ENCODE measurements around the gene PRKAR1B.
"Not testable (repeated sequence)": the region's sequence is repeated elsewhere in the genome, so short reads cannot be mapped to it uniquely, and the experiment has no call there.

PRKAR1B gene

DNA sequence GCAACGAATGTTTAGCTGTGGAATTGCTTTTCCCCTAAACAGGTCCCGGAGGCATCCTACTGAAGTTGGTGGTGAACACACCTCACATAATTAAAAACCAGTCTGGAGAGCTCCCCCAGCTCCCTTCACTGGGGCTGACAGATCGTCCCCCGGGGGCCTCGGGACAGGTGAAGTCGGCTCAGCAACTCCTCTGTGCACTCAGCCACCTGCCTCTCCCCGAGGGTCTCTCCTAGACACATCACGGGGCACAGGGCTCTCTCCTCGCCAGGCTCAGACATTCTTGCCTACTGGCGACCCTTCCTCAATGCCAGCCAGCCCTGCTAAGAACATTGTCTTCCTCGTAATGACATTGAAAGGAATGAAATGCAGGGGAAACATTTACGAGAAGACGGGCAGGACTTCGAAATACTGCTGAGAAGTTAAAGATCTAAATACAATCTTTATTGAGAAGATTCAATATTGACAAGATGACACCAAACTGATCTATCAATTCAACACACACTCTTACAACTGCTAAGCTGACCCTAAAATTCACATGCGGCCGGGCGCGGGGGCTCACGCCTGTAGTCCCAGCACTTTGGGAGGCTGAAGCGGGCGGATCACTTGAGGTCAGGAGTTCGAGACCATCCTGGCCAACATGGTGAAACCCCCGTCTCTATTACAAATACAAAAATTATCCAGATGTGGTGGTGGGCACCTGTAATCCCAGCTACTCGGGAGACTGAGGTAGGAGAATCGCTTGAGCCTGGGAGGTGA is 88.6 kb downstream of the PRKAR1B start:
- DNase-seq, result no peak

DNA sequence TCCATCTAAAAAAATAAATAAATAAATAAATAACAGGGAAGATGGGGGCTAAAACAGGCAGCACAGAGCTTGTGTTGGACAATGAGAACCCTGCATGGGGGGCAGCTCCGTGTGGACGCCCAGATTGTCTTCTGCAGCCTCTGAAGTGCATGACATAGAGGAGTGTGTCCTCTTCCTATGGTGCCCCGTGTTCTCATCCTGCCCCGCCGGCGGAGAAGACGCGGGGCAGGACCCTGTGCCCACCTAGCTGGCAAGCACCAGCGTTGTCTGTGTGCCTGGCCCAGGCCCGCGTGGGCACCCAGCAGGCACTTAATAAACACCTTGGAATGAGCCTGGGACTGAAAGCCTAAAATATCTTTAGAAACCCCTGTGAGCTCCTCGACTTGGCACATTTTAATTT is 89.3 kb downstream of the PRKAR1B start:
- no peak for DNase-seq

DNA sequence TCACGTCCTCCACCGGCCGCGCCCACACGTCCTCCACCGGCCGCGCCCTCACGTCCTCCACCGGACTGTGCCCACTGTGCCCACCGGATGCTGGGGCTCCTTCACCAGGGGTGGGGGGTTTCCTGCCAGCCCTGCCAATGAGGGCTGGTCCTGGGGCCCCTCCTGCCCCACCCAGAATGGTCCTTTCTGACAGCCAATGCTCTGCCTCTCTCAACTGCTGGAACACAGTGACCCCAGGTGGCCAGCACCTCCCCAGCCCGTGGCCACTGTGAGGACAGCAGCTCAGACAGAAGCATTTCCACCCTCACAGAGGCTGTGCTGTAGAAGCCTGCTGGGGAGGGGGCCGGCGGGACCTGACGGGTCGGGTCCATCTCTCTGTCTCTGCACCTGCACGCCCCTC is 90.7 kb downstream of the PRKAR1B start:
- DNase-seq, result no peak

DNA sequence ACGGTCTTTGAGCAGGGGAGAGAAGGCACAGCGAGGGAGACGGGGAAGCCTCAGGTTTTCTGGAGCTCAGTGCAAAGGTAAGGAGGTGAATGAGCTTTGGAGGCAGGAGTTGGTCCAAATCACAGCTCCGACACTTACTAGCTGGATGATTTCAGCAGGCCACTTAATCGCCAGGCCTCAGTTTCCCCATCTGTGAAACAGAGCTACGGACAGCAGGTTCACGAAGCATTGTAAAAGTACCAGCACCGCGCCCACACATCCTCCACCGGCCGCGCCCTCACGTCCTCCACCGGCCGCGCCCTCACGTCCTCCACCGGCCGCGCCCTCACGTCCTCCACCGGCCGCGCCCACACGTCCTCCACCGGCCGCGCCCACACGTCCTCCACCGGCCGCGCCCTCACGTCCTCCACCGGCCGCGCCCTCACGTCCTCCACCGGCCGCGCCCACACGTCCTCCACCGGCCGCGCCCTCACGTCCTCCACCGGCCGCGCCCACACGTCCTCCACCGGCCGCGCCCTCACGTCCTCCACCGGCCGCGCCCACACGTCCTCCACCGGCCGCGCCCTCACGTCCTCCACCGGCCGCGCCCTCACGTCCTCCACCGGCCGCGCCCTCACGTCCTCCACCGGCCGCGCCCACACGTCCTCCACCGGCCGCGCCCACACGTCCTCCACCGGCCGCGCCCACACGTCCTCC is 91.2 kb downstream of the PRKAR1B start:
- not testable (repeated sequence) for DNase-seq

DNA sequence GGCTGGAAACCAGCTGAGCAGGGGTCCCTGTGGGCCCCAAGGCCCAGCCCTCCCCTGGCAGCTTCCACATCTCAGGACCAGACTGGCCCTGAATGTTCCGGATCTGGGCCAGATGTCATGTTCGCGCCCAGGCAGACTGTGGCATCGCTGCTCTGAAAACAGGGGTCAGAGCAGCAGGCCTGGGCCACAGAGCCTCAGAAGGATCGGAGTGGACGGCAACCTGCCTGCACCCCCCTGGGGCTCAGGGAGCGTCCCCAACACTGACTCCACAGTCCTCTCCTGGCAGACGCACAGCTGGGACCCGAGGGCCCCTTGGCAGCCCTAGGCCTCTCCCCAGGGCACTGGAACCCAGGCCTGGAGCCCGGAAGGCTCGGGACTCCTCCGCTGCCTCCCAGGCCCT is 91.9 kb downstream of the PRKAR1B start:
- DNase-seq, result no peak

DNA sequence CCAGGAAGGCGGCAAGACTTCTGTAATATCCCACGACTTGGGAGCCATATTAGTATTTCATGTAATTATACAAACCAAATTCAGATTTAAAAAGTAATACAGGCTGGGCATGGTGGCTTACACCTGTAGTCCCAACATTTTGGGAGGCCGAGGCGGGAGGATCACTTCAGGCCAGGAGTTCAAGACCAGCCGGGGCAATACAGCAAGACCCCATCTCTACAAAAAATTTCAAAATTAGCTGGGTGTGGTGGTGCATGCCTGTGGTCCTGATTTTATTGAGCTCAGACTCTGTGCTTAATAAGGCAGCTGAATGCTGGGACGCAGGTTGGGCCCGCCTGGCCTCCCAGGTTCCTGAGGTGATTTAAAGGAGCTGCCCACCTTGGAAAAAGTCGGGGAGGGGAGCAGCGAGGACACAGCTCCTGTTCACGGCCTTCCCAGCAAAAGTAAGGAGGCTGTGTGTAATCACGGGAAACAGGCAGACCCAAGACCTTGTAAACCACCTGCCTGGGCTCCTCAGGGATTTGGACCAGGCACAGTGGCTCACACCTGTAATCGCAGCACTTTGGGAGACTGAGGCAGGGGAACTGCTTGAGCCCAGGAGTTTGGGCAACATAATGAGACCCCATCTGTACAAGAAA is 93.6 kb downstream of the PRKAR1B start:
- no peak for DNase-seq

DNA sequence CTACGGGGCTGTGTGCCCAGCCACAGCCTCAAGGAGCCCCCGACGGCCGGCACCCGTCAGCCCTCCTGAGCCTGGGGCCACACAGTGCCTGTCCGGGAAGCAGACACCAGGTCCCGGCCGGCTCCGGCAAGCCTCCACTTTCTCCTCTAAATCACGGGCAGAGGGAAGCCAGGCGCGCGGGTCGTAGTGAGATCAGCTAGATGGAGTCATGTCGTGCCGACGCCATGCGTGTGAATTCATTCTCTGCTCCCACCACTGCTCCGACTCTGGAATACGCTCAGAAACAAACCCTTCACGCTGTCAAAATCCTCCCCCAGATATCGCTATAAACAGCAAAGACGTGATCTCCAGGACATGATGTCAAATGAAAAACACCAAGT is 94.3 kb downstream of the PRKAR1B start:
- DNase-seq, result no peak

DNA sequence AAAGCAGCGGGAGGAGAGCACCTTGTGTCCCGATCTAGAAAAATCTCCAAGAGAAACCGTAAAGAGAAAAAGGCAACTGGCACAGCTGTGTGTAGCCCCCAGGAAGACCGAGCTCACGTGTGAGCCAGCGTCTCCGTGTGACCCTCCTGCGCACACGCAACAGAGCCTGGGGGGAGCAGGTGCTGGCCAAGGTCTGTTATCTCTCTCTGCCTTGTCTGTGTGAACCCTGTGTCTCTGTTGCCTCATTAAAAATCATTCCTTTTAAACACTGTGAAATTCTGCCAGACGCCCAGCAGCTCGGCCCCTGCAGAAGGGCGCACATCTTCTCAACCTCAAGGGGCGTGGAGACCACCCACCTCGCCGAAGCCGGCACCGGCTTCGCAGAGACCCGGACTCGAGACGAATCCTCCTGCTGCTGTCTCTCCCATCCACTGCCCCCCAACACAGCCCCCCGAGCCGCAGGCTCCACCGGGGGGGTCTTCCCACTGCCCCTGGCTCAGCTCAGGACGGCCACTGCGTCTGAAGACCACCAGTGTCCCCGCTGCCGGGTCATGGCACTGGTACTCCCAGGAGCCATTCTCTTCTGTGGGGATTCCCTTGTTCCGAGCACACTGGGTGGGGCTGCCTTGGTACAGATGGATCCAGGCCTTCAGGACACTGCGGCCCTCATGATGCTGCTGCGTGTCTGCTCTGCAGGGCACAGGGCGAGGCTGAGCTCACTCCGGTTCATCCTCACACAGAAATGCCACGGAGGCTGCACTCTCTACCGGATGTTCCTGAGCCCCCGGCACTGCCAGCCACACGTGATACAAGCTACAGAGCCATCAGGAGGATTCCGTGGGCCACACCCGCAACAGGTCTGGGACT is 94.9 kb downstream of the PRKAR1B start:
- DNase-seq, result no peak

DNA sequence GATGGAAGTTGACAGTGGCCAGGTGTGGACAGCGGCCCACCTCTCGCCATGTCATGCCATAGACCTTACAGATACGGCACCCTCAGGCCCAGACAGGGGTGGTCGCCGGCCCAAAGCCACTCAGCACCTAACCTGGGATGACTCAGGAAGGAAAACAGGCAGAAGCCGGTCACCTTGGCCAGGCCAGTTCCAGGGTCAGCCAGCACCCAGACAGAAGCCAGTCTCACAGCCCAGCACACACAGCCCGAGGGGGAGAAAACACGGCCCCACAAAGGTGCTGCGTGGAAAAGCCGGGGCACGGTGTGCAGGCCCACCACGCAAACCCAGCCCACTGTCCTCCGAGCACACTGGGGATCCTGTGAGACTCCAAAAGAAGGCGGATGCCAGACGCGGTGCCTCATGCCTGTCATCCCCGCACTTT is 95.8 kb downstream of the PRKAR1B start:
- no peak for DNase-seq

DNA sequence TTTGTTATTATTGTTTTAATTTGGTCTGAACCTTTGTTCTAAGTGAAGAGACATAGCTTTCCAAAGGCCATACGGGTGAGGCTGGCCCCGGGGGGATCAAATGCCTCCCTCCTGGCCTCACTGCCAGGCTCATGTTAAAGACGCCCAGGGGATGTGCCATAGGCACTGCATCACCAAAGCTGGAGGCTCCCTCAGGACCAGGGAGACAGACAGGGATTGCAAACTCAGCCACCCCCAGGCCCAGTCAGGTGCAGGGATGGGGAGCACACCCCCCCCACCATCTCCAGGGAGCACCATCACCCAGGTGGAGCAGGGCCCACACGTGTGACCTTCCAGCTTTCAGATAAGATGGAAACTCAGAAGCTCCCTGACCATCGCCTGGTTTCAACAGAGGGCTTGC is 96.5 kb downstream of the PRKAR1B start:
- DNase-seq, result no peak

DNA sequence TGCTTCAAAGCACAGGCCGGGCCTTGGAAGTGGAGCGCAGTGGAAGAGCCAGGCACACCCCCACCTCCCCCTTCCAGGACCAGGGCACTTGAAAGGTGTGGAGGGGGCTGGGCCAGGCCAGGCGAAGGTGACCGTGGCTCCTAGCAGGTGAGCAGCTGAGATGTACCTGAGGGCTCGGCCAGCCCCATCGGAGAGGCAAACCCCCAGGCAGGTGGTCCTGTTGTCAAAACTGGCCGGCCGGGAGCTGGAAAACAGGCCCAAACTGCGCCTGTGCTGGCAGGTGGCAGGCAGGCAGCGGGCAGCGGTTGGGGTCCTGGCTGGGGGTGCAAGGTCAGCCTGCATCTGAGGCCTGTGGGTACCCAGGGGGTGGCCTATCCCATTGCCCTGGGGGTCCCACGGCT is 97.0 kb downstream of the PRKAR1B start:
- DNase-seq, result no peak

DNA sequence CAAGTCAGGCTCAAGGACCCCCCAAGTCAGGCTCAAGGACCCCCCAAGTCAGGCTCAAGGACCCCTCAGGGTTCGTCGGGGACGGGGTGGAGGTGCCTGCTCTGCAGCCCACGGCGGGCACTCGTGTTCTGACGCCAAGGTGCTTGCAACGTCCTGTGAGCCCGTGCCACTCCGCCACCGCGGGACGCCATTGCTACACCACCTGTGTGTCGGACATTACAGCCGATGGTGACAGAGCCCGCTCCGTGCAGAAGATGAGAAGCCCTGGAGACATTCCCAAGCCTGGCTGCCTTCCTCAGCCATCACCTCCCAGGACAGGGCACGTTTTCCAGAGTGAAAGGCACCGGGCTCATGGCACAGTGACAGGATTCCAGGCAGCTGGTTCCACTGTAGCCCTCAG is 98.3 kb downstream of the PRKAR1B start:
- DNase-seq, result no peak

DNA sequence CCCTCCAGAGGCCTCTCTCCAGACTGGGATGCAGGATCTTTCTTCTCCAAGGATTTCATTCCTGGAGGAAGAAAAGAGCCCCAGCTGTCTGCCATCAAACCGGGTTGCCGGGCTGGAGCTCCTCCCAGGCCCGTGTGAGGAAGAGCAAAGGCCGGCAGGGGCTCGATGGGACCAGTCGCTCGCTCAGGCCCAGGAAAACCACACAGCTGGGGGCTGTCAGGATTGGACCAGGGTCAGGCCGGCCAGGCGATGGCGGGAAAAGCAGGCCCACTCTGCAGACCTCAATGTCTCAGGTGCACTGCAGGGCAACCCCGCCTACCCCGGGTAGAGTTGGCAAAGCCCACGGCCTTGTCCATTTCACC is 98.7 kb downstream of the PRKAR1B start:
- DNase-seq, result no peak

DNA sequence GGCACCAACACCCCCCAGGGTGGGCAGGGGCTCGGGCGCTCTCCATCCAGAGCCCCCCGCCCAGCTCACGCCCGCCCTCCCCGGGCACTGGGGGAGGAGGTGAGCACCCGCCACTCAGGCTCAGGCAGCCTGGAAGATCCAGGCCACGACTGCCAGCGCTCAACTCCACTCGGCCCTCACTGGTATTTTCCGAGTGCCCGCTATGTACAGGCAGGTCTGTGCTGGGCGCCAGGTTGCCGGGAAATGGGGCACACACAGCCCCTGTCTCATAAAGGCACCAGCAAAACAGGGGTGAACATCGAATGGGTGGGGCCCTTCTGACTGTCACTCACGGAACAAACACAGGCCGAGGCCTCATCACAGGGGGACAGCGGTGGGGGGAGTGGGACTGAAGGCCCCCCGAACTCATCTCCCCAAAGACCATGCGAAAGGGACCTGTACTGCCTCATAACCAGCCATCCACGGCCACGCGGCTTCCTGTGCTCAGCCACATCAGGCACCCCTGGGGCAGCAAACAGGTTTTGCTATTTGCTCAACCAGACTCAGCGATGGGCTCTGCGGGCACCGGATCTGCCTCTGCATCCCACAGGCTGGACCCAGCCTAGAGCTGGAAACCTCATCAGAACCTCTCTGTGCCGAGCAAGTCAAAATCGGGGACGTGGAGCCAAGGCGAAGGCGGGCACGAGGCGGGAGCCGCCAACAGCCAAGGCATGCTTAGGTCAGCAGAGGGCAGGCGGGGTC is 99.2 kb downstream of the PRKAR1B start:
- no peak for DNase-seq

DNA sequence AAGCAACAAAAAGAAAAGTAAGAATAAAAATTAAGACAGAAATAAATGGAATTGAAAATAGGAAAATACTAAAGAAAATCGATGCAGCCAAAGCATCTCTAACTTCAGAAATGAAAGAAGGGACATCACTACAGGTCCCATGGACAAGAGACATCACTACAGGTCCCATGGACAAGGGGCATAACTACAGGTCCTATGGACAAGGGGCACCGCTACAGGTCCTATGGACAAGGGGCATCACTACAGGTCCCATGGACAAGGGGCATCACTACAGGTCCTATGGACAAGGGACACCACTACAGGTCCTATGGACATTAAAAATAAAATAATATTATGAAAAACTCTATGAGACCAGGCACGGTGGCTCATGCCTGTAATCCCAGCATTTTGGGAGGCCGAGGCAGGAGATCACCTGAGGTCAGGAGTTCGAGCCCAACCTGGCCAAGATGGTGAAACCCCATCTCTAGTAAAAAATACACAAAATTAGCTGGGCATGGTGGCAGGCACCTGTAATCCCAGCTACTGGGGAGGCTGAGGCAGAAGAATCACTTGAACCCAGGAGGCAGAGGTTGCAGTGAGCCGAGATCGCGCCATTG is 101.6 kb downstream of the PRKAR1B start:
- DNase-seq, result no peak

DNA sequence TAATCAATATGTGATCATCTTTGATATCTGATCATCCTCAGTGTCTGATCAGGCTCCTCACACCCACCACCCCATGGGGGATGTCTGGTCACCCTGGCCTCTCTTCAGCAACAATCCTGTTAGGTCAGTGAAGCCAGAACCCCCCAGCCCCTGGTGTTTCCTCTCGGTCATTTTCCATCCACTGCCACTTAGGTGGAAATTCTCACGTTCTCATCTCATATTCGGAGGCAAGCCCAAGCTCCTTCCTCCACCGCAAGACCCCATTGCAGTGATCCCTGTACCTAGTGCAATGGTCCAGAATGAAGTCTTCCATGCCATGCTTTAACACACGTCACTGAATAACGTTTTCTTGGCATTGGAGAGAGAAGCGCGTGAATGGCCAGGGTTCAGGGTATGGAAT is 103.6 kb downstream of the PRKAR1B start:
- DNase-seq, result no peak

DNA sequence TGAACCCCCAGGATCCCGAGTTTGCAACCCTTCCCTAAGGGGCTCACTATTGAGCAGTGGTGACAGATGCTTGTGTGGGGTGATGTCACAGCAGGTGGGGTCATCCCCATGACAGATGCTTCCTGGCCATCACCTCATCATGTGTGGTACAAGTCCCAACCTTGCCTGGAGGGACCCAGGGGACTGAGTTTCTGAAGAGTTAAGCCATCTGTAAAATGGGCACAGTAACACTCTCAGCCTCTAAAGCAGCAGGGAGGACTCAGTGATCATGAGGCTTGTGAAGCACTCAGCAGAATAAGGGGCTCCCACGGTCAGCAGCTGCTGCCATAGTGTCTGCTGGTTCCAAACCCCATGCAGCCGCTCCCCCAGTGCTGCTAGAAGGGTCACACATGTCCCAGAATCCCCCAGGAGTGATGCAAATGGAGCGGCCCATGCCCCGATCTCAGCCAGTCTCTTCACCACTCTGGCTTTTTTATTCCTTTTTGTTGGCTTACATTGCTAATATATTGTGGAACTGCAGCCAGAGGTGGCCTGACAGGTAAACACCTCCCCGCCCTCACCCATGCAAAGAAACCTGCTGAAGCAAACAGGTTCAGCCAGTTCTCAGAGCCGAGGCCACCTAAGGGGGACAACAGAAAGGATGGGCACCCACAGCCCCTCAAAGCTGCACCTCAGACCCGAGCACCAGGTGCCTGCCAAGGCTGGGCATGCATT is 105.4 kb downstream of the PRKAR1B start:
- no peak for DNase-seq

DNA sequence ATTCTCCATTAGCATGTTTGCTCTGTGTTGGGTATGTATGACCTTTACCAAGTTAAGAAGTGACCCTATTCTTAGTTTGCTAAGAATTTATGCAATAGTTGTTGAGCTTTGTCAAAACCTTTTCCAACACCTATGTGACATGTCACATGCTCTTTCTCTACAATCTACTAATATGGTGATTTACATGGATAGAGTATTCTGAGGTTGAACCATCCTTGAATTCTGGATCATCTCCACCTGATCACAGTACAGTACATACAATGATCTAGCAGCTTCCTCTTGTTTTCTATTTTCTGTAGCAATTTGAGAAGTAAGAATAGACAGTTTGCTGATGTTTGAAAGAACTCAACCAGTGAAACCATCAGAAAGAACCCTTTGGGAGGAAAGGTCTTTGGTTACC is 106.2 kb downstream of the PRKAR1B start:
- DNase-seq, result no peak

DNA sequence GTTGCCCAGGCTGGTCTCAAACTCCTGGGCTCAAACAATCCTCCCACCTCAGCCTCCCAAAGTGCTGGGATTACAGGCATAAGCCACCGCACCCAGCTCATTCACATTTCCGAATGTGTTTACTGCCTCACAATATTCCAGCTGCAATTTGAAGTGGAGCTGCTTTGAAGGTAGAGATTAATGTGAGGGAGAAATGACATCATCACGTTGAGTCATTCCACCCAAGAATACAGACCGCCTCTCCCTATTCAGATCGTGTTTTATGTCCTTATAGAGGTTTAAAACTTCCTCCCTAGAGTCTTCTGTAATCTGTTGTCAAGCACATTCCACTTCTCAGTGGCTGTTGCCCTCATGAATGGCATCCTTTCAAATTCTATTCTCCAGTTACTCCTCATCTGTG is 107.0 kb downstream of the PRKAR1B start:
- no peak for DNase-seq

DNA sequence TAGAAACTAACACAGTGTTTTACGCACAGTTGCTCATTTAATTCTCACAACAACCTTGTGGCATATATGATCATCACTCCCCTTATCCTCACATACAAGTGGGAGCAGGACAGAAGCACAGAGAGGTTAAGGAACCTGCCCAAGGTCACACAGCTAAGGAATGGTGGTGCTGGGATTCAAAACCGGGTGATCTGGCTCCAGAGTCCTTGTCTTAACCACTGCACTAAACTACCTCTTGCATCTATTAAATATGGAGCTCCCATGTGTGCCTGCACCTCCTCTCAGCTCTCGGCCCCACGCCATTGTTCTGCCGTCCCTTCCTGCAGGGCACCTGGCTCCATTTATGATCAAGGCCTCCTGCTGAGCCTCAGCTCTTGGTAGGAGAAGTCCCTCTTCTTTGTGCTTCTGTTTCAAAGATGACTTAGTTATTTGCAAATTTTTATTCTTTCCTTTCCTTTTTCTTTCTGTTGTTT is 107.7 kb downstream of the PRKAR1B start:
- DNase-seq, result no peak
